ENCODE results near the gene GLT6D1.
A peak's percentile ranks its signal among the peaks of the same experiment; 100 is the strongest.
"Not testable (repeated sequence)": the region's sequence is repeated elsewhere in the genome, so short reads cannot be mapped to it uniquely, and the experiment has no call there.

The GLT6D1 gene

DNA sequence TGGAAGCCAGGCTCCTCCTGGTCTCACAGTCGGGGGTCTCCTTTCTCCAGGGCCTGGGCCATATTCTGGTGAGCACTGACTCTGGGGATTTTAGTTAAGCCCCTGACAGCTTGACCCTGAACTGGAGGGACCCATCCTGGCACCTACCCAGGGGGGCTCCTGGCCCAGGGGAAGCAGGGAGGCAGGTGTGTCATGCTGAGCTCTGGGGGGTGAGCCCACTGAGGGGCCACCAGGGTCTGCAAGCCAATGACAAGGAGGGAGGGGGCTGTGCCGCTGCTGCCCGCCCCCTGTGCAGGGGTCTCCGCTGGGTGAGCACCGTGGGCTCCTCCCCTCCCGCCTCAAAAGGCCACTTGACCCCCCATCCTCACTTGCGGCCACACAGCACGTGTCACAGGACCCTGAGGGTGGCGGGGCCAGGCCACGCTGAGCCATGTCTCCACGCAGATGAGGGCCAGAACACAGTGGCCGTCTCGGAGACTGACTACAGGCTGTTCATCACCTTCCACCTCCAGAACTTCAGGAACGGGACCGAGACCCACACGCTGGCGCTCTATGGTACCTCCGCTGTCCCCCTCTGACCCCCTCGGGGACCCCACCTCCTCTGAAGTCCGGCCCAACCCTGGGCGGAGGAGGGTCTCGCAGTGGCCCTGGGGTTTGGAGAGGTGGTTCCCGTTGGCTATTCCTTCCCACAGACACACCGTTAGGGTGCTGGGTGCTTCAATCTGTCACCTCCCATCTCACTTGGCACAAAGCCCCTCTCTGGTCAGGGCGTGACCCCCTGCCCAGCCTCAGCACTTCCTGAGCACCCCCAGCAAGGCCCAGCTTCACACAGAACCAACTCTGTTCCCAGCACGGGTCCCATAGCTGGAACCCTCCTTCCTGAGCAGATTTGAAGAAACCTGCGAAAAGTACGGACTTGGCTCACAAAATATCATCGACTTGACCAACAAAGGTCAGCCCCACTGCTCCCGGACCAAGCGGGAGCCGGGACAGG is 25.8 kb upstream of the GLT6D1 start:
- no peak for DNase-seq

- DNase-seq = no peak
Measured at GRCh38 chr9:135664266-135664665, 24.9 kb upstream of the GLT6D1 start.

DNA sequence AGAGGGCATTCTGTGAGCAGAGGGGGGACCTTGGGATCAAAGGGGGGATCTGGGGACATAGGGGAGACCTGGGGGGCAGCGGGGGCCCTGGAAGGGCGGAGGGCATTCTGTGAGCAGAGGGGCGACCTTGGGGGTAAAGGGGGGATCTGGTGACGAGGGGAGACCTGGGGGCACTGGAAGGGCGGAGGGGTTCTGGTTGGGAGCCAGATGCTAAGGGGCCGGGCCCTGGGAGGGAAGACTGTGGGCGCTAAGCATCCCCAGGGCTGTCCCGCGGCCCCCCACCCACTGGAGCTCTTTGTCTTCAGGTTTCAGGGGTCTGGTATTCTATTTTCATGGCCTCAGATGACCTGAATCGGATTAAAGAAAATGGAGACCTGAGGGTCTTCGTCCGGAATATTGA is 24.5 kb upstream of the GLT6D1 start:
- no peak for DNase-seq

GRCh38 chr9:135663451-135663770 is 24.1 kb upstream of the GLT6D1 start:
- DNase-seq = no peak

- DNase-seq = peak; percentile 82
Measured at GRCh38 chr9:135662758-135663450, 23.6 kb upstream of the GLT6D1 start, which contains the start of gene LCN9. TSS of gene LCN9 (plus strand) at chr9:135663309. CDS start at chr9:135663322, 13 bp downstream.

DNA sequence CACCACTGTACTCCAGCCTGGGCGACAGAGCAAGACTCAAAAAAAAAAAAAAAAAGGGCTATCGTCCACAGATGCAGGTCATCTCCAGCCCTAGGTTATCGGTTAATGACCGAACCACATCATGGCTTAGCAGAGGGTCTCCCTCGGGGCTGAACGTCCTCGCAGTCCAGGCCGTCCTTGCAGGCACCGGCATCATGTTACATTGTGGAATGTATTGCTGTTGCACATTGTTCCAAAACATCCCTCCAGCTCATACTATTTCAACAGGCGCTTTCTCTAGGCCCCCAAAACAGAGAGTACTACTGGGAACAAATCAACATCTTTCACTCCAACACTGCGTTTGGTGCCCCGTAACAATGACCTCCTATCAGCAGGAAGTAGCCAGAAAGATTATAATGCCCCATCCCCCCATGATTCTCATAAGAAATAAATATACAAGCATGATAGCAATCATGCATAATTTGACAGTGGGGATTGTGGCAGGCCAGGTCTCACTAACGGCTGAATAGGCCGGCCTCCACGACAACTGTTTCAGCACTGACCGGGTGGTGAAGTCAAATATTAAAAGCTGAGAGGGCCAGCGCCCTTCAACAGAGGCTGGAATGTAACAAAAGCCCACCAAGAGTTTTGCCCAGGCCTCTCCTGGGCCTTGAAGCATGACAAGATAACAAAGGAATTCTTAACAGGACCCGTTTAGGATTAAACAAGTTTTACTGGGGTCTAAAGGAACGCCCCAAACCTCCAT is 22.6 kb upstream of the GLT6D1 start:
- peak; percentile 43 for DNase-seq

GRCh38 chr9:135660407-135660806 is 21.1 kb upstream of the GLT6D1 start:
- no peak for DNase-seq

GRCh38 chr9:135659252-135659651 is 19.9 kb upstream of the GLT6D1 start:
- DNase-seq = no peak

DNA sequence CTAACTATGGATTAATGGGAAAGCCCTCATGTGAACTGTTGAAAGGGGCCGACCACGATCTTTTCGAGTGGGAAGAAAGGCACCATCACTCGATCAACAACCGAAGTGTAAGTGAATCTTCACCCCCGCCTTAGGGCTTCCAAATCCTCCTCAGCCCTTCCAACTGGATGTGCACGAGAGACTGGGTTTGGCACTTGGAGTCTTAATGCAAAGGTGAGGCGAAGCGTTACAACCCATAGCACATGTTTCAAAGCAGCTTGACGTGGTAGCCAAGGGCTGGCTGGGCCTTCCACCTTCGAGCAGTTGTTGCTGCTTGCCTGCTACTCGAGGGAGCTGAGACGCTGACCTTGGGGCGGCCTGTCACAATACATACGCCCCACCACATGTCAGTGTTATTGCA is 18.1 kb upstream of the GLT6D1 start:
- DNase-seq = no peak

GRCh38 chr9:135655317-135655716 is 16.0 kb upstream of the GLT6D1 start:
- DNase-seq = no peak

GRCh38 chr9:135650408-135650807 is 11.1 kb upstream of the GLT6D1 start:
- DNase-seq = no peak

- DNase-seq = no peak
Measured at GRCh38 chr9:135649508-135649907, 10.2 kb upstream of the GLT6D1 start.

DNA sequence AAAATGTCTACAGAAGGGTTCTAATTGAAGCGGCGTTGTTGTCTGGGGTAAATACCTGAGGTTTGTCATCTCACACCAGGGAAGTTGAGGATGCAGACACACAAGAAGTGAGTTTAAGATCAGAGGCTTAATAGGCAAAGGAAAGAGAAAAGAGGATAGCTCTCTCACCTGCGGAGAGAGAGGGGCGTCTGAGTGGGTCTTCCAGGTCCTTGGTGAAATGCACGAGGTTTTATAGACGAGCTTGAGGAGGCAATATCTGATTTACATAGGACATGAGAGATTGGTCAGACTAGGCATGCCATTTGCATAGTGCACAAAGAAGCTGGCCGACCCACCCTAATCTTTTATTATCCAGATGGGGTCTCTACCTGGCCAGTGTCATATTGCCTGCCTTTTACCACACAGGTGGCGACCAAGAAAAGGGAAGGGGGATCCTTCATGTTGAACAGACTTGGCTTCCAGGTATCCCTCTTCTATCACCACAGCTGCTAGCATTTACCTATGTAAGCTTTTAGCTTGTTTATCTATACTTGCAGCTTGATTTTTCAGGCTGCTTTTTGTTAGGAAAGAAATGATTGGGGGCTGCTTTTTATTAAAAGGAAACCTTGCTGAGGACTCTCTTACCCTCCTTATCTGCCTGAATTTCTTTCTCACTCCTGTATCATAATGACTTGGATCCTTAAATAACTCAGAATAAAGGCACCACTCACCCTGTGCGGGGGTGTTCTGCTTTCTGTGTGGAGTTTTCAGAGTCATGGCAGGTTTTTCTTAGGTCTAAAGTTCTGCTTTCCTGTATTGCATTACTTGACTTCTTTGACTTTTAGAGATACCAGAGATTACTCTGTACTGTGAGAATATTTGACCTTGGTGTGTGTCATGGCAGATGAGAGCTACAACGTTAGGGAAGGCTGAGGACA is 9.4 kb upstream of the GLT6D1 start:
- no peak for DNase-seq

DNA sequence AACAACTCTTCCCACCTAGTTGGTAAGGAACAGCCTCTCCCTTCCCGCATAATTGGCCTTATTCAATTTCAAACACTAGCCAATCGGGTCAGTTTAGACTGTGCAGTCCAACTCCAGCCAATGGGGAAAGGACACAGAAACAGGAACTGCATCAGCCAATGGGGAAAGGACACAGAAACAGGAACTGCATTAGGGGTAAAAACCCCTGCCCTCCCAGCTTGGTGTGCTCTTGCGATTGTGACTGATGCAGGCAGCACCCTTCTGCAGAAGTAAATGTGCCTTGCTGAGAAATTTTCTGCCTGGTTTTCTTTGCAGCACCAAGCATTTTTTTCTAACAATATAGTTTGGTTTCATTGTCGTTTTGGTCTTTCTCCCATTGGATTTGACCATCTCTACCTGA is 8.5 kb upstream of the GLT6D1 start:
- no peak for DNase-seq

- DNase-seq = no peak
Measured at GRCh38 chr9:135644631-135645218, 5.4 kb upstream of the GLT6D1 start.

GRCh38 chr9:135641745-135642144 is 2.4 kb upstream of the GLT6D1 start:
- DNase-seq = no peak

DNA sequence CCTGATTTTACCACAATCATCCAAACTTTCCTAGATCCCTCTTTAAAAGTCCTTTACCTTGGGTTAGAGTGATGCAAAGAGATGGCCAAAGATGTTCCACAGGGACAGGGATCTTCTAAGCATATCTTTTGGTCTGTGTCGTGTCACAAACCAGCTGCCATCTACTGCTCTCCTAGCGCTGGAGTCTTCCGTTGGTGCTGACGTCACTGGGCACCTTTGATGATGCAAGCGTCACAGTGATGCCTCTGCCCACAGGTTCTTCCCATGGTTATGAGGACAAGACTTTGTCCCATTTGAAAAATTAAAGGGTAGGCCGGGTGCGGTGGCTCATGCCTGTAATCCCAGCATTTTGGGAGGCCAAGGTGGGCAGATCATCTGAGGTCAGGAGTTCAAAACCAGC is 1.7 kb upstream of the GLT6D1 start:
- no peak for DNase-seq

GRCh38 chr9:135636930-135637530 is 2.3 kb downstream of the GLT6D1 start:
- not testable (repeated sequence) for DNase-seq

GRCh38 chr9:135632841-135633240 is 6.5 kb downstream of the GLT6D1 start:
- DNase-seq = no peak

DNA sequence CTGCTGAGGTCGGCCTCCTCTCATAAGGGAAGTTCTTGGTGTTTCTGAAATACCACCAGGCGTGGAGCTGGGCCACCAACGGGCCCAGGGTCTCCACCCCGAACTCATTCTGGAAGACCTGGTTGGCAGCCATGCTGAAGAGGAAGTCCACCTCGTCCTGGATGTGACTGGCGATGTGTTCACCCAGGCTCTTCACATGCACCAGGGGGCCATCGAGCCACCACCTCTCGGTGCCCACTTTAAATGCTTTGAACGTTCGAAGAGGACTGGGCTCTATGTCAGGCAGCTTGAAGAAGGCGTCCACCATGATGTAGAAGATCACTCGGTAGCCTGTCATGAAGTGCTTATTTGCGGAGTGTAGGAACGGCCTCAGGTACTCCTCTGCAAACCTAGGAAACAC is 15.1 kb downstream of the GLT6D1 start:
- no peak for DNase-seq

DNA sequence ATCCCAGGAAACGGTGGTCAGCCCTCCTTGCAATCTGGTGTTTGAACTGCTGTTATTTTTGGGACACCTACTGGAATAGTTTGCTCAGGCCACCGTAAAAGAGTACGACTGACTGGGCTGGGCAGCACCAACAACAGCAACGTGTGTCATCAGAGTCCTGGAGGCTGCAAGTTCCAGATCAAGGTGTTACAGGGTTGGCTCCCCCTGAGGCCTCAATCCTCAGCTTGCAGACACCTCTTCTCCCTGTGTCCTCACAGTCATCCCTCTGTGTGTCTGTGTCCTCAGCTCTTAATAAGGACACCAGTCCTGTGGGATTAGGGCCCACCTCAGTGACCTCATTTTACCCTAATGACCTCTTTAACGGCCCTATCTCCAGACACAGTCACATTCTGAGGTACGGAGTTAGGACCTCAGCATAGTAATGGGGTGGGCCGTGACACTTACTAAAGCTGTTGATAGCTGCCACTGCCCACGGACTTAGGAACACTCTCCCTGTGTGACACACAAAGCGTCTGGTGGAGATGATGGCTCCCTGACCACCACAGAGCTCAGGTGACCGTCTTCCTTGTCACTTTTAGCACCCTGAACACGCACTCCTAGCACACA is 16.8 kb downstream of the GLT6D1 start:
- DNase-seq = no peak

All from right hindlimb (tissue), 1 donor.